H1 (cell line): Measurements from ENCODE around the gene SERPINB6. TPM values are rescaled to one million over a fixed set of nuclear protein-coding genes. Genes with fewer than 3 reads are reported as not detected.

Experiments used
- ASH2L ChIP-seq: fragments of 200-600, 300-600 bp; sonication (generic); IDR thresholded peaks from one replicate; pipeline ENCODE4 v1.7.1; 2017; ENCODE audit warnings: low read length
- CBX8 ChIP-seq: fragments of 300-800, 300-1000 bp; sonication (generic); IDR thresholded peaks from 2 replicates; pipeline ENCODE4 v1.7.1; 2016; ENCODE audit warnings: low read depth, low read length, borderline replicate concordance
- polyA plus RNA-seq, 7 experiments: library from polyadenylated mRNA; depleted of rRNA in 3 of 7; stranded (reverse) in 5 of 7; unstranded in 2 of 7; fragments of >200 nt in 5 of 7; fragments of 200-250 nt in 2 of 7; gene quantifications; 1 replicate in 5 of 7; 2 replicates in 1 of 7; 4 replicates in 1 of 7; pipeline versions ENCODE4 v1.2.1 to v1.2.3, GENCODE V29; 2011 to 2013; ENCODE audit warnings: missing spikeins in 2 of 7, mixed read lengths in 2 of 7
- total RNA-seq: library from RNA; stranded (reverse); fragmentation: NEBNext Ultra II Directional; extraction: Animal tissue kit (Norgen Biotek cat#: 25700); gene quantifications from 2 replicates; pipeline ENCODE4 v1.2.1, GENCODE V29; 2021
- TF ChIP-seq, protein P1 (sequence below), 3 experiments: IDR thresholded peaks; 1 replicate in 2 of 3; 2 replicates in 1 of 3; pipeline versions ENCODE4 v1.5.1 to v1.6.1; 2011; ENCODE audit warnings: low read length in 3 of 3, mild to moderate bottlenecking in 3 of 3, inconsistent platforms in 2 of 3, low read depth in 1 of 3, moderate library complexity in 1 of 3; ENCODE audit not compliant: insufficient read depth in 1 of 3; ENCODE audit errors: control extremely low read depth in 1 of 3
- TF ChIP-seq, protein P2 (sequence below): IDR thresholded peaks from 2 replicates; pipeline ENCODE4 v1.6.1; 2011; ENCODE audit warnings: low read length, improper control_type of control experiment

Gene SERPINB6
- total and polyA plus RNA-seq, 2 of the 8 experiments (the other 6 are each of a cell fraction or from before 2014, with no cell fraction given): 27.2 to 29.4 TPM

DNA sequence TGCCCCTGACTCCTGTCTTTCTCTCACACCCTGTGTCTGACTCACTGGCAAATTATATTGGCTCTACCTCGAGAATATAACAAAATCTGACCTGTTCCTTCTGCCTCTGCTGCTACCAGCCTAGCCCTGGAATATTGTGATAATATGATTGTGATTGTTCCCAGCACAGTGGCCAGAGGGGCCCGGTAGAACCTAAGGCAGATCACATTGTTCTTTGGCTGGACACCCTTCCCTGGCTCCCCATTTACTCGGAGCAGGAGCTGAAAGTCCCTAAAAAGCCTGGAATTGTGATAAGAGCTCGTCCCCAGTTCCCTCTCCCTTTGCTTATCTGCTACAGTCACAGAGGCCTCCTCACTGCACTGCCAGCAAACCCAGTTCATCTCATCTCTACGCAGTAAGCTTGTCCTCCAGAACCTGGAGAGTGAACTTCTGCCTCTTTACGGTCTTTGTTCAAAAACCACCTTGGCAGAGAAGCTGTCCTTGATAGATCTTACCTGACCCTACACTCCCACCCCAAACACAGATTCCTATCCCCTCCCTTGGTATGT lies 21.8 kb downstream of the SERPINB6 start (continued):
- TF ChIP-seq, protein P1, sequence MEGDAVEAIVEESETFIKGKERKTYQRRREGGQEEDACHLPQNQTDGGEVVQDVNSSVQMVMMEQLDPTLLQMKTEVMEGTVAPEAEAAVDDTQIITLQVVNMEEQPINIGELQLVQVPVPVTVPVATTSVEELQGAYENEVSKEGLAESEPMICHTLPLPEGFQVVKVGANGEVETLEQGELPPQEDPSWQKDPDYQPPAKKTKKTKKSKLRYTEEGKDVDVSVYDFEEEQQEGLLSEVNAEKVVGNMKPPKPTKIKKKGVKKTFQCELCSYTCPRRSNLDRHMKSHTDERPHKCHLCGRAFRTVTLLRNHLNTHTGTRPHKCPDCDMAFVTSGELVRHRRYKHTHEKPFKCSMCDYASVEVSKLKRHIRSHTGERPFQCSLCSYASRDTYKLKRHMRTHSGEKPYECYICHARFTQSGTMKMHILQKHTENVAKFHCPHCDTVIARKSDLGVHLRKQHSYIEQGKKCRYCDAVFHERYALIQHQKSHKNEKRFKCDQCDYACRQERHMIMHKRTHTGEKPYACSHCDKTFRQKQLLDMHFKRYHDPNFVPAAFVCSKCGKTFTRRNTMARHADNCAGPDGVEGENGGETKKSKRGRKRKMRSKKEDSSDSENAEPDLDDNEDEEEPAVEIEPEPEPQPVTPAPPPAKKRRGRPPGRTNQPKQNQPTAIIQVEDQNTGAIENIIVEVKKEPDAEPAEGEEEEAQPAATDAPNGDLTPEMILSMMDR (IDR thresholded peaks at IDR 0.05; ENCODE audit: control extremely low read depth in 1 of 3, insufficient read depth in 1 of 3, low read depth in 1 of 3, low read length in 3 of 3): no peak
- TF ChIP-seq CBX8 (no peak), ASH2L (no peak)
- TF ChIP-seq, protein P2, sequence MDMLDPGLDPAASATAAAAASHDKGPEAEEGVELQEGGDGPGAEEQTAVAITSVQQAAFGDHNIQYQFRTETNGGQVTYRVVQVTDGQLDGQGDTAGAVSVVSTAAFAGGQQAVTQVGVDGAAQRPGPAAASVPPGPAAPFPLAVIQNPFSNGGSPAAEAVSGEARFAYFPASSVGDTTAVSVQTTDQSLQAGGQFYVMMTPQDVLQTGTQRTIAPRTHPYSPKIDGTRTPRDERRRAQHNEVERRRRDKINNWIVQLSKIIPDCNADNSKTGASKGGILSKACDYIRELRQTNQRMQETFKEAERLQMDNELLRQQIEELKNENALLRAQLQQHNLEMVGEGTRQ: no peak
